ENCODE results near the gene C1QTNF6.

The C1QTNF6 gene

GRCh38 chr22:37150701-37151100 is 37.3 kb downstream of the C1QTNF6 start:
- in situ Hi-C loops (cut with HindIII; ENCODE audit: low pct_ligation_motif_present, low sequenced_read_pairs): no loop called here
- Histone ChIP-seq H3K27me3 (replicated peaks) (no peaks in the 10 kb centered on the region), H3K27ac (no peak overlapping the region), H3K4me3 (ENCODE audit: low read depth, low read length) (no peak overlapping the region), H3K36me3 (replicated peaks) (no peaks in the 10 kb centered on the region)
- TF ChIP-seq, protein P1, sequence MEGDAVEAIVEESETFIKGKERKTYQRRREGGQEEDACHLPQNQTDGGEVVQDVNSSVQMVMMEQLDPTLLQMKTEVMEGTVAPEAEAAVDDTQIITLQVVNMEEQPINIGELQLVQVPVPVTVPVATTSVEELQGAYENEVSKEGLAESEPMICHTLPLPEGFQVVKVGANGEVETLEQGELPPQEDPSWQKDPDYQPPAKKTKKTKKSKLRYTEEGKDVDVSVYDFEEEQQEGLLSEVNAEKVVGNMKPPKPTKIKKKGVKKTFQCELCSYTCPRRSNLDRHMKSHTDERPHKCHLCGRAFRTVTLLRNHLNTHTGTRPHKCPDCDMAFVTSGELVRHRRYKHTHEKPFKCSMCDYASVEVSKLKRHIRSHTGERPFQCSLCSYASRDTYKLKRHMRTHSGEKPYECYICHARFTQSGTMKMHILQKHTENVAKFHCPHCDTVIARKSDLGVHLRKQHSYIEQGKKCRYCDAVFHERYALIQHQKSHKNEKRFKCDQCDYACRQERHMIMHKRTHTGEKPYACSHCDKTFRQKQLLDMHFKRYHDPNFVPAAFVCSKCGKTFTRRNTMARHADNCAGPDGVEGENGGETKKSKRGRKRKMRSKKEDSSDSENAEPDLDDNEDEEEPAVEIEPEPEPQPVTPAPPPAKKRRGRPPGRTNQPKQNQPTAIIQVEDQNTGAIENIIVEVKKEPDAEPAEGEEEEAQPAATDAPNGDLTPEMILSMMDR (IDR thresholded peaks at IDR 0.05; ENCODE audit: low read depth, low read length, missing control alignments): no peak
- DNase-seq: no peak

DNA sequence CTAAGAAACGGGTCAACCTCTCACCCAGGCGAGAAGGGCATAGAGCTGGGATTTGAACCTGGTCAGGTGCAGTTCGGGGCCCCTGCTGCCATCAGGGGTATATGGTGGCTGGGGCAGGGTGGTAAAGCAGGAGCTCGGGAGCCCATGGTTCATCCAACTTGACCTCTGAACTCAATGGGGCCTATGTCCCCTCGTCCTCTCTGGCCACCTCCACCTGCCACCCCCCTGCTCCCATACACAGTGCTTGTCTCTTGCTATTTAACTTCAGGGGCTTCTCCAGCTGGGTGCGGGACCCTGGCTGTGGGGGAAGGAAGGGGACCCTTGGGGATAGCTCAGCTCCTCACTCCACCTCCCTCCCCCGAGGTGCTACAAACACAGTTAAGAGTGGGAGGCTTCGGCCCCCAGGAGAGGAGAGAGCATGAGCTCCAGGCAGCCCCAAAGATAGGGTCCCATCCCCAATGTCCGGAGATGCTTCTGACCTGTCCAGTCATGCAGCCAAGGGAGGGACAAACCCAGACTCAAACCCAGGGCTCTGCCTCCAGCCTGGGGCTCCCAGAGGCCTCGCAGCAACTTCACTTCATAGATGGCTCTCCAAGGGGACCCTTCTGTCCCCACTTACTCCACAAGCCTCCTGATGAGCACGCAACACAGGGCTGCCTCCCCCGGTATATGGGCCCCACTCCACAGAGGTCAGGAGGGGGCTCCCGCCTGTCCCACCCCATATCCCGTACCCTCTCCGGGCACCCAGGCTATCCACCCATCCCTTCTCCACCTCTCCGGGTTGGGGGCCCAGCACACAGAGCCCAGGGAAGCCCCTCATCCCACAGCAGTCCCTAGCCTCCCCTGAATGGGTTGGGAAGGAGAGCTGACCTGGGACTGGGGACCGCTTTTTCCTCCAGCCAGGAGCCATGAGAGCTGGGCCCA is 39.0 kb downstream of the C1QTNF6 start:
- H3K4me3 ChIP-seq (ENCODE audit: low read depth, low read length): no peak overlapping the region
- in situ Hi-C loops (cut with HindIII; ENCODE audit: low pct_ligation_motif_present, low sequenced_read_pairs): no loop called here
- no peaks in the 10 kb centered on the region for H3K27me3 ChIP-seq (replicated peaks)
- no peaks in the 10 kb centered on the region for H3K36me3 ChIP-seq (replicated peaks)
- TF ChIP-seq, protein P1 (IDR thresholded peaks at IDR 0.05; ENCODE audit: low read depth, low read length, missing control alignments): no peak
- no peak for DNase-seq
- no peak overlapping the region for H3K27ac ChIP-seq

GRCh38 chr22:37148031-37148651 is 39.9 kb downstream of the C1QTNF6 start:
- Histone ChIP-seq H3K4me3 (ENCODE audit: low read depth, low read length) (no peak overlapping the region), H3K27ac (no peak overlapping the region), H3K36me3 (replicated peaks) (no peaks in the 10 kb centered on the region), H3K27me3 (replicated peaks) (no peaks in the 10 kb centered on the region)
- in situ Hi-C loops (cut with HindIII; ENCODE audit: low pct_ligation_motif_present, low sequenced_read_pairs): no loop called here
- TF ChIP-seq, protein P1 (IDR thresholded peaks at IDR 0.05; ENCODE audit: low read depth, low read length, missing control alignments): no peak
- DNase-seq: no peak

DNA sequence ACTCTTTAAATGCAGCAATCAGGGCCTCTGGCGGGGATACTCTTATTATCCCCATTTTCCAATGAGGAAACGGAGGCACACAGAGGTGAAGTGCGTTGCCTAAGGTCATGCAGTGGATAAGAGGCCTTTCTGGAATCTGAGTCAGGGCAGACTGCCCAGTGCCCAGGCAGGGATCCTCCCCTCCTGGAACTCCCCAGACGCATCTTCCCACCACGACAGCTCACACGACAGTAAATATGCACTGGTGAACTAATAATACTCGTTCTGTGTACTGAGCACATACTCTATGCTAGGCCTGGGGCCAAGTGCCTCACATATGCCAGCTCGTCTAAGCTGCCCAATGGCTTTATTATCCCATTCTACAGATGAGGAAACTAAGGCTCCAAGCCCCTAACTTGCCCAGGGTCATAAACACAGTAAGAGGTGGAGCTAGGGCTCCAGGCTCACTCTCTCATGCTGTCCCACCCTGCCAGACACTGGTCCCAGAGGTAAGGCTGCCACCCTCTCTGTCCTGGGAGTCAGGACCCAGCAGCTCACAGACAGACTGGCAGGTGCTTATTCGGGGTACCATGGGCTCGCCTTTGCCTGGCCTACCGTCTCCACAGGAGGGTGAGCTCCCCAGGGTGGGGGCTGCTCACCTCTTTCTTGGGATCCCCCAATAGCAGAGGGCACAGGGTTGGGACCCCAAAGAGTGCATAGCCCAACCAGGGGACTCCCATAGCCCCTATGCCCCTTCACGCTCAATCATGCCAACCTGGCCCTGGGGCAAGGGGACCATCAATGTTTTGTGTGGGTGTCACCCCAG is 40.7 kb downstream of the C1QTNF6 start:
- Histone ChIP-seq H3K4me3 (ENCODE audit: low read depth, low read length) (no peak overlapping the region), H3K27ac (no peak overlapping the region), H3K36me3 (replicated peaks) (no peaks in the 10 kb centered on the region), H3K27me3 (replicated peaks) (no peaks in the 10 kb centered on the region)
- DNase-seq: no peak
- TF ChIP-seq, protein P1 (IDR thresholded peaks at IDR 0.05; ENCODE audit: low read depth, low read length, missing control alignments): no peak
- in situ Hi-C loops (cut with HindIII; ENCODE audit: low pct_ligation_motif_present, low sequenced_read_pairs): no loop called here

GRCh38 chr22:37146507-37147180 is 41.4 kb downstream of the C1QTNF6 start:
- H3K36me3 ChIP-seq (replicated peaks): no peaks in the 10 kb centered on the region
- no peak overlapping the region for H3K27ac ChIP-seq
- TF ChIP-seq, protein P1 (IDR thresholded peaks at IDR 0.05; ENCODE audit: low read depth, low read length, missing control alignments): no peak
- no peaks in the 10 kb centered on the region for H3K27me3 ChIP-seq (replicated peaks)
- no peak overlapping the region for H3K4me3 ChIP-seq (ENCODE audit: low read depth, low read length)
- in situ Hi-C loops (cut with HindIII; ENCODE audit: low pct_ligation_motif_present, low sequenced_read_pairs): no loop called here
- no peak for DNase-seq

Measured in brain microvascular endothelial cell (primary cell).